NCI-H2107 (cell line): Measurements from ENCODE around the gene DGKK.

Source experiments
- DNase-seq: peaks from one replicate; lab custom pipeline; 2025; lab: John Stamatoyannopoulos, UW

Gene DGKK, protein sequence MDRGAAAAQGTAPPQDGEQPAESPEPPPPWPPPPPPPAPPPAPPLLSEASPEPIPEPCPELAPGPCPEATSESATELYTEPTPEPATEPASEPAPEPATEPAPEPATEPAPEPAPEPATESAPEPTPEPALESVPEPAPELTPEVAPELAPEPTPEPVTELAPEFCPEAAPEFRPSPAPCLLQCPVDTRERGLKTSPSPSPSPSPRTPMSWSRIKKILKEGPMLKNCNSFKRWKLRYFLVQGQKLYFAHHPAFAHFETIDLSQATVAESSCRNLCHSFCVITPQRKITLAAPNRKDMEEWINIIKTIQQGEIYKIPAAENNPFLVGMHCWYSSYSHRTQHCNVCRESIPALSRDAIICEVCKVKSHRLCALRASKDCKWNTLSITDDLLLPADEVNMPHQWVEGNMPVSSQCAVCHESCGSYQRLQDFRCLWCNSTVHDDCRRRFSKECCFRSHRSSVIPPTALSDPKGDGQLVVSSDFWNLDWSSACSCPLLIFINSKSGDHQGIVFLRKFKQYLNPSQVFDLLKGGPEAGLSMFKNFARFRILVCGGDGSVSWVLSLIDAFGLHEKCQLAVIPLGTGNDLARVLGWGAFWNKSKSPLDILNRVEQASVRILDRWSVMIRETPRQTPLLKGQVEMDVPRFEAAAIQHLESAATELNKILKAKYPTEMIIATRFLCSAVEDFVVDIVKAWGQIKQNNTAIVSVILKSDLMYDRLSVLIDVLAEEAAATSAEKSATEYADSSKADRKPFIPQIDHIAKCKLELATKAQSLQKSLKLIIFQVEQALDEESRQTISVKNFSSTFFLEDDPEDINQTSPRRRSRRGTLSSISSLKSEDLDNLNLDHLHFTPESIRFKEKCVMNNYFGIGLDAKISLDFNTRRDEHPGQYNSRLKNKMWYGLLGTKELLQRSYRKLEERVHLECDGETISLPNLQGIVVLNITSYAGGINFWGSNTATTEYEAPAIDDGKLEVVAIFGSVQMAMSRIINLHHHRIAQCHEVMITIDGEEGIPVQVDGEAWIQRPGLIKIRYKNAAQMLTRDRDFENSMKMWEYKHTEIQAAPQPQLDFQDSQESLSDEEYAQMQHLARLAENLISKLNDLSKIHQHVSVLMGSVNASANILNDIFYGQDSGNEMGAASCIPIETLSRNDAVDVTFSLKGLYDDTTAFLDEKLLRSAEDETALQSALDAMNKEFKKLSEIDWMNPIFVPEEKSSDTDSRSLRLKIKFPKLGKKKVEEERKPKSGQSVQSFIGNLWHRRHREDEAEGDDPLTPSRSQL

DNA sequence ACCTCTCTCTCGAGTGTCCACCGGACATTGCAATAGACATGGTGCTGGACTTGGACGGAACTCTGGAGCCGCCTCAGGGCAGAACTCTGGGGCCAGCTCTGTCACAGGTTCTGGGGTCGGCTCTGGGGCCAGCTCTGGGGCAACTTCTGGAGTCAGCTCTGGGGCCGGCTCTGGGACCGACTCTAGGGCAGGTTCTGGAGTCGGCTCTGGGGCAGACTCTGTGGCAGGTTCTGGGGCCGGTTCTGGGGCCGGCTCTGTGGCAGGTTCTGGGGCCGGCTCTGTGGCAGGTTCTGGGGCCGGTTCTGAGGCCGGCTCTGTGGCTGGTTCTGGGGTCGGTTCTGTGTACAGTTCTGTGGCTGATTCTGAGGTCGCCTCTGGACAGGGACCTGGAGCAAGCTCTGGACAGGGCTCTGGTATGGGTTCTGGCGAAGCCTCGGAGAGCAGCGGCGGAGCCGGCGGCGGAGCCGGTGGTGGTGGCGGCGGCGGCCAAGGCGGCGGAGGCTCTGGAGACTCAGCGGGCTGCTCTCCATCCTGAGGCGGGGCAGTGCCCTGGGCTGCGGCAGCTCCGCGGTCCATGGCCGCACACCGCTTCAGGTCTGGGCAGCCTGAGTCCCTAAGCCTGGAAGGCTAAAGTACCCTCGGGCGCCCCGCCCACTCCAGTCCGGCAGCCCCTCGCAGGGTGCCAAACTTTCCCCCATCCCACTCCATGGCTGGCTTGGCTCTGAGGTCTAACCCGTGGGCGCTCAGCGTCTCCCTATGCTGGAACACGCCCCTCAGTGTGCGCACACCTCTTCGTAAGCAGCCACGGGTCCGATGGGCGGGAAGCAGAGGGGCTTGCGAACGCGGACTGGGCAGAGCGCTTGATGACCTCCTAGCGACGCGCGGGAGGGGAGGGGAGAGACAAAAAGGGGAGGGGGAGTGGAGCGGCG lies at the start of gene DGKK:
Gene DGKK, minus strand, starts transcription at position 723 of the 929 bp plus-strand sequence. Its CDS starts 147 bp downstream, at position 576.
- DNase-seq, result no peak

DNA sequence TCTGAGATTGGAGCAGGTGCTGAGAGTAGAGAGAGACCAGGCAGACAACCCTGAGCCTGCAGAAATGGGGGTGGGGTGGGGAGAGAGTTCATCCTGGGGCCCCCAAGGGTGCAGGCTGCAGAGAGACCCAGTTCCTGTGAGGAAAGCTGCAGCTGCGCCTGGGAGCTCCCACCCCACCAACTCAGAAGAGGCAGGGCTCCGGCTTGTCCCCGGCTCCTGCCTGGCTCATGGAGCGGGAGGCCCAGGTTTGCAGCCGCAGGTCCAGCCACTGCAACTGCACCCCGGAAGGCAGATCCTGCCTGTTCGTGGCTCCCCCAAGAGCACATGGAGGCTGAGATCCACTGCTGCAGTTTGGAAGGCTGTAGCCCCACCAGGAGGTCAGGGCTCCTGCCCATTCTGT lies 44.2 kb upstream of the DGKK start:
- DNase-seq, result no peak

DNA sequence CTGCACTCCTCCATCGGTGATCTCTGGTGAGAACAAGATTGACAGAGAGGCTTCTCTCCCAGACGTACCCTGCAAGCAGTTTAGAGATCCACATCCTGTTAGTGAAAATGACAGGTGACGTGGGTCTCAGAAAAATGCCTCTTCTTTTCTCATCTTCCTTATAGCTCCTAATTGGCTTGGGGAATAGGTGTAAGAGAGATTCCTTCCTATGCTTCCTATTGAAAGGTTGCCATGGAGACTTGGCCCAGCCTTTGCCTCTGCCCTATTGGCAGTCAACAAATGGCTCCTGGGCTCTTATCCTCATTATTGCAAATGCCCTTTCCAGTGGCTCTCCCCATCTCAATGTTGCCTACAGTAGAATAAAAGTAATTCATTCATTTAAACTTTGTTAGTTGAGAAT lies 26.5 kb upstream of the DGKK start:
- no peak for DNase-seq

DNA sequence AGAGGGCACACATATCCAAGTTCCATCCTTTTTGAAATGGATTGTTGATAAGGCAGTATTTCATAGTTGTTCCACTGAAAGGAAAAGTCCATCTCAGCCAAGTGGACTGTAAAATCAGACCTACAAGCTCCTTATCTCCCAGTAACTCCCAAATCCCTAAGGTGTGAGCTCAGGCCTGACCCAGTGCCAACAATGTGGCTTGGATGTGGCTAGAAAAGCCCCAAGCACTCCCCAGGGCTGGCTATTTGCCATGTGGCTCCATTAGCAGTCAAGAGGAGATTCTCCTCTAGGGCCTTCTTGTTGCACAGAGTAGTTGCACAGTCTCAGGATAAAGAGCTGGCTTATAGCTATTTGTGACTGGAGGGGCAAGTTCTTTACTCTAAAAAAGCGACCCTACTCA lies 25.0 kb upstream of the DGKK start:
- no peak for DNase-seq

DNA sequence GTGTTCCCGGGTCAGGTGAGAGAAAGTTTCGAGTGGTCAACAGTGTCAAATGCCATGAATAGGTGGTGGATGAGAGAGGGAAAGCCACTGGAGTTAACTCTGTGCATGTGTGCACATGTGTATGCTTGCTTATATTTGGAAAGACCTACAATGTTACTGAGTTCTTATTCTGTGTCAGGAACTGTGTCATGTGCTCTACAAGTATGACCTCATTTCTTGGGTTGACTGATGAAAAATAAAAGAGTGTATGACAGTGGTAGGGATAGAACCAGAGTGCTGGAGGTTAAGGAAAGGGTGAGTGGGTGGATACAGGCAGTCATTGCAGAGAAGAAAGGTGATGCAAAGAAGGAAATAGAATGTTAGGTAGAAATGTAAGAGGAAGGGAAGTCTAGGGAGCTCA lies 22.1 kb upstream of the DGKK start:
- no peak for DNase-seq

DNA sequence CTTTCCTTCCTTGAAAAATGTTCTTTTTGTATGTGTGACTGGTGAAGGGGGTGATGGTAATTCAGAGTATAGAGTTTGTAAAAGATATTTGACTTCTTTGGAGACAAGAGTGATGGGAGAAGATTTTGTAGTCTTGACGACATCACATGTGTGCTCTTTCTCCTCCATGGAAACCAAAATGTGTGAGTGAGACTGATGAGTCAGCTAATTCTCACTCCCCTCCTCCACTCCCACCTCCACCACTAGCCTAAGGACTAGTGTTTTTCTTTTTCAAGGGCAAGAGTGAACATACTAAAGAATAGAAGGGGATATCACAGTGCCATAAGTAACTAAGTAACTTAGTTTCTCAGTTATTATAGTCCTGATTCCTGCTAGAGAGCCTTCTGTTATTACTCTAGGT lies 14.0 kb upstream of the DGKK start:
- no peak for DNase-seq

DNA sequence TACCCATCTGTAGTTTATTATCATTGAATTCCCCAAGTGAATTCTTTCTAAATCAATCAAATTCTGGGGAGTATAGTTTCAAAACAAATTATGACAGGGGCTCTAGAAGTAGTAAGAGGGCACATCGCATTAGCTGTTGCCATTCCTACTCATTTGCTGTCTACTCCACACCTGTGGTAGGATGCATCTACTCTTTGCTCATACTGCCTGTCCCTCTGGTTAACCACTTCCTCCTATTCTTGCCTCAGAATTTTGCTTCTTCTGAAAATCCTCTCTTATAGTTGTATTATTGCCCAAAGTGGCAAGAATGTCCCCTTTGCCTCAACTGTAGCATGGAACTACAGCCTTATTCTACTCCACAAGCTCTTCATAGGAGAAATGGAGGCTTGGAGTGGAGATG lies 12.7 kb upstream of the DGKK start:
- no peak for DNase-seq

DNA sequence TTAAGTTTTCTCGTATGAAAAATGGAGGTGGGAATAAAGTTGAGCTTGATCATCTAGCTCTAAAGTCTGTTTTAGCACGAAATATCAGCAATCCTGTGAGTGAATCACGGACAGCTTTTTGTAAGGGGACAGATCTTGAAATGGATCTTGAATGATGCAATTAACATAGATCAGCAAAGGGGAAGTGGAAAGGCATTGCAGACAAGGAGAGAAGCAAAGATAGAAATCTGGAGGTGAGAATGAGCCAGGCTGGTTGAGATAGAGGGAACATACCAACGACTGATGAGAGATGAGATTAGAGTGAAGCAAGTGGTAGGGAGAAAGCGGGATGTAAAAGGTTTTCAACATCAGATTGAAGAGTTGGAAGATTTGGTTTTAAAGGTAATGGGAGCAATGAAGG lies 4.6 kb upstream of the DGKK start:
- DNase-seq, result no peak

DNA sequence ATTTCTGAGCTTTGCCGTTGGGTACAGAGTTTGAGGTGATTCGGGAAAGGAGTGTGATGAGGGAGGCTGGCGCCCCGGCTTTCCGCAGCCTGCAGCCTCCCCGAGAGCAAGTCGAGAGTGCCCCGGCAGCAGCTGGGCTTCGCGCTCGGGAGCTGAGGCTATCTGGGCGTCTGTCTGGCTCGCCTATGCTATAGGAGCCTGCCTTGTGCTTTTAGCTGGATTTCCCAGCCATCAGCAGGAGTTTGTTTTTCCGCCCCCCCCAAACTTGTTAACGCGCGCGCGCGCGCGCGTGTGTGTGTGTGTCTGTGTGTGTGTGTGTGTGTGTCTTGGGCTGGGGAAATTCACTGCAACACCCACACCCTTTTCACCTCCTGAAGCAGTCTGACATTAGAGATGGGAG lies 765 bp upstream of the DGKK start:
- DNase-seq, result no peak

DNA sequence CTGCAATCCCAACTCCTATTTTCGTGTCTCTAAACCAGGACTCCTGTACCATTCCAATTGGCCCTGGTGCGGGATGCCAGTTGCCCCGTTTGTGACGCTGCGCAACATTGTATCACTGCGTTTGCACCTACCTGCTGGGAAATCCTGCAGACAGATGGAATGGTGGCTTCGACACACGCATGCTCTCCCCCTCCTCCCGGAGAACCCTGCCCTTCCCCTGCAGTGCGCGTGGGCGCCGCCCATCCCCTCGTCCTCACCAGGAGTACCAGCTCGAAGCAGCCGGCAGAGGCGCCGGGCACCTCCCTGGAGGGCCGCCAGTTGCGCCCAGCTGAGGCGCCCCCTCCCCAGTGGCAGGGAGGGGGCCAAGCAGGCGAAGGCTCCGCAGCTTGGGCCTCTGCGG lies 1.4 kb downstream of the DGKK start:
- no peak for DNase-seq

DNA sequence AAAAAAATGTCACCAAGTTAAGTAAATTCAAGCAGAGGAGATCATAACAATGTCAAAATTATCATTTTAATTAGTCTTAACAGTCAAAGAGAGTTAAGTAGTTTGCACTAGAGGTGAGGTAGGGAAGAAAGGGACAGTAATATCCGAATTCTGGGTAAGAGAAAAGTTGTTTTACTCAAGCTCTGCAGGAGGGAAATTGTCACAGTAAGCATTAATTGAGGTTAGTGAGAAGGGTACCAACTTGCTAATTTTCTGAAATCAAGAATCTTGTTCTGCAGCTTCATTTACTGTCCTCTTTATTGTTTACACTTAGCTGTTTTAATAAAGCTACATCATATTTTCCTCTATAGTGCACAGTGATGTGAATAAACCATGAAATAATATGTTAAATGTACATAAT lies 11.0 kb downstream of the DGKK start:
- no peak for DNase-seq

DNA sequence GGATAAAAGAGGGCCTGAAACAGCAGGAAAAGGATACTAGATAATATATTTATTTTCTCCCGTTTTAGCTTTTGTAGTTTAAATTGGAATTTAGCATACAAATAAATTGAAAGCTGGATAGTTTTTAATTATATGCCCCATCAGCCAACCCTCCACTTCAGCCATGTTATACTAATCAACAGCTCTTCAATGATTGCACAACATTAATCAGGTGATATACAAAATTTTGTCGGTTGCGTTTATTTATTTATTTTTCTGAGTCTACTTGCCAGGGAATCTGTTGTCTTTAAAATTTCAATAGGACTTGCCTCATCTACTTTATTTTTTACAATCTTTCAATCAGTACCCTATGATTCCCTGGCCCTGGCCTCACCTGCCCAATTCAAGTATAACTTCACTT lies 12.1 kb downstream of the DGKK start:
- no peak for DNase-seq

DNA sequence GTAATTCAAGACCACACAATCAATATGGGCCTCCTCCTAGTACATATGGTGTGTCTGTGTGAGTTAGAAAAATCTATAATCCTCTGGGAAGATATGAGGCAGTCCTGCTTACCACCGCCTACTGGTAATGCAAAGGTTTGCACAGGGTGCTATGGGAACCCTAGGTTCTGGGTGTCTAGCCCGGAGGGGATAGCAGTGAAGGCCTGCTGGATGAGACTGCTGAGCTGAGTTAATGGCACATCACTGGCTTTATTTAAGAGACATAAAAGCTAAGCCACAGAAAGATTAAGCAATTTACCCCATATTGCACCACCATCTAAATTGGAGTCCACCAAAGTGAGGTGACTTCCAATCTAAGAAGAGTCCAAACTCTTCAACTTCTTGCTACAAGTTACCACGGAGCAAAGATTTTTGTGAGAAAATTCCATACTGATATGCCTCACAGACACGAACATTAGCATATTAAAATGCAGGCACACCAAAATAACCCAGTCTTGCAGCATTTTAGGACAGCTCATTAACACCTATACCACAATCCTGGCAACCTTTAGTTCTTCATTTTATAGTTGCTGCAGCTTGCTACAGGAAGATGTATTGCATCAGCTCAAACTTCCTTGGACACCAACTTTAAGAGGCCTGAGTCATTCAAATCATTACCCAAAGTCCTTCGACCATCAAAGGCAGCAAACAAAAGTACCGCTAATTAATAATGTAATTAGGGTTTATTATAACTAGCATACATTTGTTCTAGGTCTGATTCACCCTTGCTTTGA lies 13.7 kb downstream of the DGKK start:
- DNase-seq, result no peak

DNA sequence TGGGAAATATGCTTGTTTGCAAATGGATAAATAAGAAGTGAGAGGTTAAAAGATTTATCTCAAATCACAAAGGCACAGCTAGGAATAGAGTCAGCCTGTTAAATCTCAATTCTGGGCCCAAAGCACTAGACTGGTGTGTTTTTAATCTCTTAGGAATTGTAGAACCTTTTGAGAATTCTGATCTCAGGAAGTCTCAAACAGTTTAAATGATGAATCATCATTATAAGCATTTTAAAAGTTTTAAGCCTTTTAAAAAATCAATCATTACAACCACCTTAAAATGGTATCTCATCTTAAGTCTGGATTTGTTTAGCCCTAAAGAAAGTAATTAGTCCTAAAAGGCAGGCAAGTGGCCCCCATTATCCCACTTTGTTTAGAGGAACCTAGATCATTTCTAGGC lies 17.8 kb downstream of the DGKK start:
- DNase-seq, result no peak

DNA sequence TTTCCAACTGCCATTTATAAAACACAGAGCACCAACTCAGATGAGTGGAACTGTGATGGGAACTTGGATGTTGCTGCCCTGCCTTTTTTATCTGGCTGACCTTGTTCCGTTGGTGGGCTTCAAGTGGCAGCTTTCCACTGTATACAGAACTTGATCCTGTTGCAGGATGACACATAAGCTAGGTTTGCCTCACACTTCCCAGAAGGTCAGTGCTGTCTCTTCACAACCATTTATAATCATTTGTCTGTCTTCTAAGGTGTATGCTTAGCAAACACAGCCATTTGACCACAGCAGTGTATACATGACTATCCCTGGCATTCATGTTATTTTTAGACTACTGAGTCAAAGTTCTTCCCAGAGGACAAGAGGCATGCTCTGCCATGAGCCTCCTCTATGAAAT lies 20.3 kb downstream of the DGKK start:
- no peak for DNase-seq

DNA sequence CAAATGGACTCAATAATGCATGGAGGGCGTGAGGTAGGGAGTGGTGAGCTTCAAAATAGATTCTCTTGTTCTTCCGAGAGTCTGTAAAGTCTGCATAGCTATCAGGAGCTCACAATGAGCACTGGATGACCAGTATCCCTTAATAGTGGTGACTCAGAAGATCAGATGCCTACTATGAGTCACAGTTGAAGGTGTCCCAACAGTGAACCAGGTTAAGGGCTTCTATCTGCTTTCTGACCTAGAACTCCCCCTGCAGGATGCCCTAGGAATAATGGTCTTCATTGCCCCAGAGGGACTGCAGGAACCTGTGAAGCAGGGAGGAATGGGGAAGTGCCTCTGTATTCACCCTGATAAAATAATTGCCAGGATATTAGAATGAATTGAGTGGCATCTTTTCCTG lies 22.1 kb downstream of the DGKK start:
- no peak for DNase-seq

DNA sequence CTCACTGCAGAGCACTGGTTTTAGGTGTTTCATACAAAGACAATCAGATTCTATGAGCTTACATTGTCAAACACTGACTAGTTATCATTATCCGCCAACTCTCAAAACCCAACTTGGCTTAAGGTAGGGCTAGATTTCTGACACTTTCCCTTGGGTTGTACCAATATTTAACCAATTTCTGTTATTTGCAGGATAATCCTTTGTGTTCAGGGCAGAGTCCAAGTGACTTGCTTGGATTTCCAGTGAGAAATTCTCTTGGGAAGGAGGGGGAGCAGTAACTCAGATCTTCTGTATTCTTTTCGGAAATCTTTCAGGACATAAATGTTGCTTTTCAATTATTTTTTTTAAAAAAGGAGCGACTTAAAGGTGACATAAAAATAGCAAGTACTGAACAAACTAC lies 23.1 kb downstream of the DGKK start:
- DNase-seq, result no peak

DNA sequence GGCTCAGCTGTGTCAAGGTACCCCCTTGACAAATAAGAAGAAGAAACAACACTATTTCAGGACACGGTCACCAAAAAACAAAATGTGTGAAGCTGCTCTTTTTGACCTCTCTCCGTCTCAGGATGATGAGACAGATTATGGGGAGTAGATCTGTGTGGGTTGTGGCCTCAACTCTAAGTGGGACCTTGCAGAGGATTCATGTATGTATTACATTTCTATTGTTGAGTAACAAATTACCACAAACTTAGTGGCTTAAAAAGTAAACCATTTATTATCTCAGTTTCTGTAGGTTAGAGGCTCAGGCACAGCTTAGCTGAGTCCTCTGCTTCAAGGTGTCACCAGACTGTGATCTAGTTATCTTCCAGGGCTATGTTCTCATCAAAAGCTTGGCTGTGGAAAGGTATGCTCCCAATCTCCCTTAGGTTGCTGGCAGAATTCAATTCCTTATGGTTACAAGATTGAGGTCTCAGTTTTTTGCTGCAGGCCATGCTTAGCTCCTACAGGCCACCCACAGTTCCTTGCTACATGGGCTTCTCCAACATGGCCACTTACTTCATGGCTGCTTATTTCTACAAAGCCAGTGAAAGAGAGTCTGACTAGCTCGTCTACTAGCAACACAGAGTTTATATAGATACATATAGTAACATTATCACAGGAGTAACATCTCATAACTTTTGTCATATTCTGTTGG lies 28.1 kb downstream of the DGKK start:
- no peak for DNase-seq

DNA sequence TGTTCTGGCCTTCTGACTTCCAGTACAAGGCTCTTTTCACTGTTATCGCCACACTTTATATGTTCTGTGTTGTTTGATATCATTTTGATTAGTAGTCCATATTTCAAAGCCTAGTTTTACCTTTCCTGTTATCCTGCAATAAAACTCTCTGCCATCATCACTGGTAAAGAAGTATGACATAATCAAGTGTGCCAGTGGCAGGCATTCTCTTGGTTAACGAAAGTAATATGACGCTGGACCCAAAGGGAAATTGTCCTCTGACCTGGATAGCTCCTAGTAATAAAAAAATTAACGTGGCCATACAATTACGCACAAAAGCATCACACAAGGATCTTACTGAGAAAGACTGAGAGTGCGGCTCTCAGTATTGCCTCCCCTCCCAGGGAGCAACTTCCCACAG lies 33.8 kb downstream of the DGKK start:
- DNase-seq, result no peak

DNA sequence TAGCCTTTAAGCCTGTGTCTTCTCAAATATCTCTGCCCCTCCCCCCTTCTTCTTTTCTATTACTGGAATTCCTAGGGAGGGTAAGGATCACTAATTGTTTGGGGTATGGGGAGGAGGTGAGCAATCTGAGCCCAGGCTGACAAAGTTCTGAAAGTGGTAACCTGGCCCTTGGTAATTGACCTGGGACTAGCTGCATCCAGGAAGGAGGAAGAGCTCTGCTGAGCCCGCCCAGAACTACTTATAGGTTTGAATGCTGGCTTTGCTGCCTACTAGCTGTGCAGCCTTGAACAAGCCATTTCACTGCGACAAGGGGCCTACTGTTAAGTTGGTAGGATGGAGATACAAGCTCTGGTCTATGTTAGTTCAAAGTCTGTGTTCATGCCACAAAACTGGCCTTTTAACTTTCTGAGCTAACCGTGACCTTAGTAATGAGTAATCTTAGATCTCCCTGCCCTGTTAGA lies 37.8 kb downstream of the DGKK start:
- DNase-seq, result no peak
